ENCODE data around the gene ANK3. TPM values are rescaled to one million over a fixed set of nuclear protein-coding genes. Genes with fewer than 3 reads are reported as not detected.

ANK3 gene
- total RNA-seq, 1 donor from 2014 or later = 65.3 TPM

- no peak for DNase-seq (ENCODE audit: extremely low spot score in 2 of 2)
- Histone ChIP-seq H3K4me3 (no peak overlapping the region), H3K4me1 (peaks cover 6% of the 10 kb centered on the region), H3K36me3 (no peaks in the 10 kb centered on the region), H3K27ac (no peak overlapping the region), H3K27me3 (no peaks in the 10 kb centered on the region), H3K9me3 (no peaks in the 10 kb centered on the region)
- TF ChIP-seq POLR2AphosphoS5 (IDR thresholded peaks at IDR 0.05; ENCODE audit: insufficient read depth in 1 of 2, low read depth in 1 of 2) = no peak
- no peak for TF ChIP-seq CTCF (IDR thresholded peaks at IDR 0.05)
- TF ChIP-seq POLR2A (IDR thresholded peaks at IDR 0.05) = no peak
- intact Hi-C loops (cut with DNase I) = no loop called here
Observed at GRCh38 chr10:60405172-60405571, 15.5 kb upstream of the ANK3 start.

GRCh38 chr10:60403168-60403873, 13.6 kb upstream of the ANK3 start:
- no peak overlapping the region for H3K4me3 ChIP-seq
- no peak overlapping the region for H3K27ac ChIP-seq
- H3K9me3 ChIP-seq = no peaks in the 10 kb centered on the region
- H3K36me3 ChIP-seq = no peaks in the 10 kb centered on the region
- TF ChIP-seq POLR2AphosphoS5 (IDR thresholded peaks at IDR 0.05; ENCODE audit: insufficient read depth in 1 of 2, low read depth in 1 of 2) = no peak
- no peak for TF ChIP-seq CTCF (IDR thresholded peaks at IDR 0.05)
- no peak for TF ChIP-seq POLR2A (IDR thresholded peaks at IDR 0.05)
- no peaks in the 10 kb centered on the region for H3K27me3 ChIP-seq
- peaks cover 18% of the 10 kb centered on the region for H3K4me1 ChIP-seq
- intact Hi-C loops (cut with DNase I) = no loop called here
- DNase-seq (ENCODE audit: extremely low spot score in 2 of 2) = no peak

GRCh38 chr10:60400366-60400765, 10.7 kb upstream of the ANK3 start:
- H3K27ac ChIP-seq = no peak overlapping the region
- TF ChIP-seq POLR2A (IDR thresholded peaks at IDR 0.05) (no peak), POLR2AphosphoS5 (IDR thresholded peaks at IDR 0.05; ENCODE audit: insufficient read depth in 1 of 2, low read depth in 1 of 2) (no peak), CTCF (IDR thresholded peaks at IDR 0.05) (no peak)
- H3K4me3 ChIP-seq = no peak overlapping the region
- intact Hi-C loops (cut with DNase I) = no loop called here
- H3K36me3 ChIP-seq = no peaks in the 10 kb centered on the region
- no peaks in the 10 kb centered on the region for H3K9me3 ChIP-seq
- H3K27me3 ChIP-seq = no peaks in the 10 kb centered on the region
- H3K4me1 ChIP-seq = peaks cover 18% of the 10 kb centered on the region
- DNase-seq (ENCODE audit: extremely low spot score in 2 of 2) = no peak

- no peak overlapping the region for H3K4me3 ChIP-seq
- no peaks in the 10 kb centered on the region for H3K27me3 ChIP-seq
- TF ChIP-seq CTCF (IDR thresholded peaks at IDR 0.05) (no peak), POLR2AphosphoS5 (IDR thresholded peaks at IDR 0.05; ENCODE audit: insufficient read depth in 1 of 2, low read depth in 1 of 2) (no peak), POLR2A (IDR thresholded peaks at IDR 0.05) (no peak)
- H3K9me3 ChIP-seq = no peaks in the 10 kb centered on the region
- H3K4me1 ChIP-seq = peaks cover 18% of the 10 kb centered on the region
- no peak overlapping the region for H3K27ac ChIP-seq
- H3K36me3 ChIP-seq = no peaks in the 10 kb centered on the region
- intact Hi-C loops (cut with DNase I) = loop anchor here (5.0 kb wide), 1 partner anchor 1088 kb away; no protein-coding TSS in a partner anchor
- no peak for DNase-seq (ENCODE audit: extremely low spot score in 2 of 2)
Observed at GRCh38 chr10:60399328-60399727, 9.7 kb upstream of the ANK3 start.

- H3K27me3 ChIP-seq = no peaks in the 10 kb centered on the region
- TF ChIP-seq POLR2A (IDR thresholded peaks at IDR 0.05) (no peak), POLR2AphosphoS5 (IDR thresholded peaks at IDR 0.05; ENCODE audit: insufficient read depth in 1 of 2, low read depth in 1 of 2) (no peak), CTCF (IDR thresholded peaks at IDR 0.05) (no peak)
- H3K4me3 ChIP-seq = no peak overlapping the region
- H3K27ac ChIP-seq = no peak overlapping the region
- no peak for DNase-seq (ENCODE audit: extremely low spot score in 2 of 2)
- no peaks in the 10 kb centered on the region for H3K36me3 ChIP-seq
- H3K4me1 ChIP-seq = peaks cover 18% of the 10 kb centered on the region
- no peaks in the 10 kb centered on the region for H3K9me3 ChIP-seq
- intact Hi-C loops (cut with DNase I) = loop anchor here (5.0 kb wide), 1 partner anchor 1090 kb away; no protein-coding TSS in a partner anchor
Observed at GRCh38 chr10:60397792-60398191, 8.1 kb upstream of the ANK3 start.

Data from vagina (tissue), 2 donors.